SU-DHL-6 (cell line): ENCODE results near the gene OR2J1.

ENCODE experiments used
- H2AFZ ChIP-seq: fragments of 200-600 bp; sonication (generic); 2 replicates; pipeline ENCODE4 v1.6.1; 2014; ENCODE audit warnings: low read depth, mild to moderate bottlenecking, moderate library complexity, mixed read lengths, antibody characterized with exemption, low read length; ENCODE audit not compliant: severe bottlenecking
- H3F3A ChIP-seq: fragments of 200-600 bp; shearing (Covaris generic); 2 replicates; pipeline ENCODE4 v1.6.0; 2016; ENCODE audit warnings: antibody characterized with exemption, mild to moderate bottlenecking; ENCODE audit not compliant: insufficient read depth
- H3K27ac ChIP-seq: fragments of 200-600 bp; sonication (generic); 2 replicates; pipeline ENCODE4 v1.5.1; 2016; ENCODE audit warnings: low read depth, mild to moderate bottlenecking, low read length, moderate library complexity, mixed read lengths
- H3K27me3 ChIP-seq: fragments of 200-600 bp; sonication (generic), shearing (Covaris generic); 2 replicates; pipeline ENCODE4 v1.6.0; 2014; ENCODE audit warnings: mild to moderate bottlenecking, low read length
- H3K36me3 ChIP-seq: fragments of 200-600 bp; sonication (generic); 2 replicates; pipeline ENCODE4 v1.6.1; 2014; ENCODE audit warnings: mild to moderate bottlenecking, low read length, mixed read lengths
- H3K4me2 ChIP-seq: fragments of 300-600, 200-600 bp; shearing (Covaris generic), sonication (generic); 2 replicates; pipeline ENCODE4 v1.6.0; 2014; ENCODE audit warnings: low read length, low read depth, mild to moderate bottlenecking; ENCODE audit not compliant: poor library complexity, severe bottlenecking
- H3K4me3 ChIP-seq: fragments of 200-600 bp; sonication (generic); 2 replicates; pipeline ENCODE4 v1.5.1; 2014; ENCODE audit warnings: antibody characterized with exemption, low read length, mild to moderate bottlenecking, mixed read lengths; ENCODE audit not compliant: insufficient read depth, poor library complexity, severe bottlenecking
- H3K79me2 ChIP-seq: fragments of 200-600 bp; sonication (generic); 2 replicates; pipeline ENCODE4 v1.6.1; 2014; ENCODE audit warnings: mild to moderate bottlenecking, low read length, moderate library complexity; ENCODE audit not compliant: insufficient read depth
- H3K9ac ChIP-seq: fragments of 200-600 bp; sonication (generic); 2 replicates; pipeline ENCODE4 v1.7.0; 2014; ENCODE audit warnings: mild to moderate bottlenecking, low read length
- H3K9me2 ChIP-seq: fragments of 200-600 bp; sonication (generic); replicated peaks from 2 replicates; pipeline ENCODE4 v1.6.1; 2014; ENCODE audit warnings: low read length; ENCODE audit not compliant: insufficient read depth
- H3K9me3 ChIP-seq: fragments of 200-600 bp; sonication (generic); 2 replicates; pipeline ENCODE4 v1.6.1; 2014; ENCODE audit warnings: low read length, mixed read lengths; ENCODE audit not compliant: insufficient read depth
- H4K20me1 ChIP-seq: fragments of 200-600 bp; sonication (generic); 2 replicates; pipeline ENCODE4 v1.6.1; 2014; ENCODE audit warnings: low read depth, mild to moderate bottlenecking, antibody characterized with exemption, low read length, moderate library complexity, mixed read lengths
- CTCF ChIP-seq: fragments of 200-600 bp; sonication (generic); IDR thresholded peaks from one replicate; pipeline ENCODE4 v1.5.1; 2017; ENCODE audit warnings: antibody characterized with exemption, mild to moderate bottlenecking, low read length, moderate library complexity; ENCODE audit not compliant: insufficient read depth, poor library complexity, severe bottlenecking
- EZH2phosphoT487 ChIP-seq: fragments of 200-600 bp; sonication (generic), shearing (Covaris generic); conservative IDR thresholded peaks from 2 replicates; pipeline ENCODE4 v1.6.1; 2018; ENCODE audit warnings: mild to moderate bottlenecking, antibody characterized with exemption, low read length, moderate library complexity, mixed read lengths

The OR2J1 gene

DNA sequence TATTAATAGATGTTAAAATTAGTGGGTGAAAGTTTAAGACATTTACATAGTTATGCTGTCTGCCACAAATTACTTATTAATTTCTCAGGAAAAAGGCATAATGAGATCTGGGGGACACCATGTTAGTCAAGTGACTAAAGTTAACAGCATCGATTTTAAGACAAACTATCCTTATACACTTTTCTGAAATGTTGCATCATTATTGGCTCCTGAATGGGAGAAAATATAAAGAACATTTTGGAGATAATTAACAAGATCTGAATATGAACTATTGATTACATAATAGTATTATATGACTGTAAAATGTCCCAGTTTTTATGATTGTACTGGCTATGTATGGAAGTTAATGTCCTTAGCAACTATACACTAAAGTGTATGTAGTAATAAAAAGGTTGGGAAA, 20.1 kb upstream of the OR2J1 start:
- Histone ChIP-seq H3K4me3 (no peak overlapping the region), H3K36me3 (no peaks in the 10 kb centered on the region), H3K9me2 (no peaks in the 10 kb centered on the region), H3K79me2 (no peaks in the 10 kb centered on the region), H4K20me1 (no peaks in the 10 kb centered on the region), H2AFZ (no peak overlapping the region), H3K27me3 (no peaks in the 10 kb centered on the region), H3K9ac (no peak overlapping the region), H3K27ac (no peak overlapping the region), H3F3A (no peaks in the 10 kb centered on the region), H3K9me3 (no peaks in the 10 kb centered on the region), H3K4me2 (no peak overlapping the region)
- no peak for TF ChIP-seq CTCF
- TF ChIP-seq EZH2phosphoT487, result no peak

DNA sequence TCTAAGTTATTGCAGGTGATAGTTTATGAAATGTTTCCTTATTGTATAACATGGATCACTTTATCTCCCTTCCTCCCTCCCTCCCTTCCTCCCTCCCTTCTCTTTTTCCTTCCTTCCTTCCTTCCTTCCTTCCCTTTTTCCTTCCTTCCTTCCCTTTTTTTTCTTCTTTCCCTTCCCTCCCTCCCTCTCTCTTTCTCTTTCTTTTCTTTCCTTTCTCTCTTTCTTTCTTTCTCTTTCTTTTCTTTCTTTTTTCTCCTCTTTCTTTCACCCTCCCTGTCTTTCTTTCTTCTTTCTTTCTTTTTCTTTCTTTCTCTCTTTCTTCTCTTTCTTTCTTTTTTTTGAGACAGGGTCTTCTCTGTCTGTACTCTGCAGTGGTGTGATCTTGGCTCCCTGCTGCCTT, 18.0 kb upstream of the OR2J1 start:
- Histone ChIP-seq H3K9me2 (no peaks in the 10 kb centered on the region), H3K9me3 (no peaks in the 10 kb centered on the region), H3K9ac (no peak overlapping the region), H3K27me3 (no peaks in the 10 kb centered on the region), H3F3A (no peaks in the 10 kb centered on the region), H3K36me3 (no peaks in the 10 kb centered on the region), H3K79me2 (no peaks in the 10 kb centered on the region), H3K27ac (no peak overlapping the region), H2AFZ (no peak overlapping the region), H3K4me3 (no peak overlapping the region), H3K4me2 (no peak overlapping the region), H4K20me1 (no peaks in the 10 kb centered on the region)
- TF ChIP-seq CTCF, result no peak
- TF ChIP-seq EZH2phosphoT487, result no peak

DNA sequence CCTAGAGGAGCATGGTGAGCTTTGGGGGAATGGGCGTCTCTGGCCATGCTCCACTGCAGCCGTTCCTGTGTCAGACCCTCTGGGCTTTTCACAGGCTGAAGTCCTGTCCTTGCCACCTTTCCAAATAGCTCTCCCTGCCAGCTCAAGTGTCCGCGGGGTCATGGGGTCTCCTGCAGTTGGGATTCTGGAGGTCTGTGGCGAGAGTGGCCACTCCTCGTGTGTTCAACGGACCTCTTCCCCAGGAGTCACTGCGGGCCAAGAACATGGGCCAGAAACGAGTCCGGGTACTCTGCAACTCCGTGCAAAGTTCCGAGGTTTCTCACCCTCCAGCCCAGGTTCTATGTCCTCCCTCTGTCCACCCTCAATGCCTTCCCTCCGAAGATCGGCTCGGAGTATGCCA, 16.8 kb upstream of the OR2J1 start:
- no peak overlapping the region for H3K27ac ChIP-seq
- H3K9ac ChIP-seq, result no peak overlapping the region
- no peak for TF ChIP-seq EZH2phosphoT487
- TF ChIP-seq CTCF, result no peak
- no peak overlapping the region for H3K4me3 ChIP-seq
- H3K36me3 ChIP-seq, result no peaks in the 10 kb centered on the region
- H3K9me3 ChIP-seq, result no peaks in the 10 kb centered on the region
- no peak overlapping the region for H2AFZ ChIP-seq
- H3K4me2 ChIP-seq, result no peak overlapping the region
- no peaks in the 10 kb centered on the region for H4K20me1 ChIP-seq
- no peaks in the 10 kb centered on the region for H3K79me2 ChIP-seq
- H3K9me2 ChIP-seq, result no peaks in the 10 kb centered on the region
- H3K27me3 ChIP-seq, result no peaks in the 10 kb centered on the region
- no peaks in the 10 kb centered on the region for H3F3A ChIP-seq

- TF ChIP-seq EZH2phosphoT487, result no peak
- TF ChIP-seq CTCF, result no peak
- Histone ChIP-seq H3K36me3 (no peaks in the 10 kb centered on the region), H3K27me3 (no peaks in the 10 kb centered on the region), H3K27ac (no peak within 1 kb of the TSS), H2AFZ (no peak within 1 kb of the TSS), H3F3A (no peaks in the 10 kb centered on the region), H3K9me3 (no peaks in the 10 kb centered on the region), H3K4me3 (no peak within 1 kb of the TSS), H3K4me2 (no peak within 1 kb of the TSS), H3K9ac (no peak within 1 kb of the TSS), H3K79me2 (no peaks in the 10 kb centered on the region), H3K9me2 (no peaks in the 10 kb centered on the region), H4K20me1 (no peaks in the 10 kb centered on the region)
Measured at GRCh38 chr6:29087213-29087612, 12.1 kb upstream of the OR2J1 start, which contains the start of gene OR2B3. Gene OR2B3, minus strand, starts transcription at chr6:29087313. Its CDS starts 65 bp downstream, at chr6:29087248.
